ENCODE measurements around the gene HACL1.

Gene HACL1

DNA sequence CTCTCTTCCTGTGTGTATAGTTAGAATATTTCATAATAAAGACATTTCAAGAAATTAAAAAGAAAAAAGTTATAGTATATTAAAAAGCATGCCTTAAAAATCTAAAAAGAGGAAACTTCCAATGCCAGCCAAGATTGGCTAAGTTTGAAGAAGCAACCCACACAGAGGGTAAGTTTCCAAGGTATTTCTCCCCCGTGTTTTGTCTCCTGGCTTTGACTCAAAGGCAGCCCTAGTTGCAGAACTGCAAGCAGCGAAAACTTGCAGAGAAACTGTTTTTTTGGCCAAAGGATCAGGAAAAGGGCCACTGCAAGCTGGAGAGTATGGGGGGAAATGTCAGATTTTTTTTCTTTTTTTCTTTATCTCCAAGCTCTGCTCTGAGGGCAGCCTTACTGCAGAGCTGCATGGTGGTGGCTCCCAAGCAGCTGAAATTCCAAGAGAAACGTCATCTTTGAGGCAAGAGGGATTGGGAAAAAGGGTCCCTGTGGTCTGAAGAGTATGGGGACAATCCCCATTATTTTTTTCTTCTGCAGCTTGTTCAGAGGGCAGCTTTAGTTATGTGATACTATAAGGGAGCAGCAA, 23.0 kb downstream of the HACL1 start:
- TF ChIP-seq, protein P1, sequence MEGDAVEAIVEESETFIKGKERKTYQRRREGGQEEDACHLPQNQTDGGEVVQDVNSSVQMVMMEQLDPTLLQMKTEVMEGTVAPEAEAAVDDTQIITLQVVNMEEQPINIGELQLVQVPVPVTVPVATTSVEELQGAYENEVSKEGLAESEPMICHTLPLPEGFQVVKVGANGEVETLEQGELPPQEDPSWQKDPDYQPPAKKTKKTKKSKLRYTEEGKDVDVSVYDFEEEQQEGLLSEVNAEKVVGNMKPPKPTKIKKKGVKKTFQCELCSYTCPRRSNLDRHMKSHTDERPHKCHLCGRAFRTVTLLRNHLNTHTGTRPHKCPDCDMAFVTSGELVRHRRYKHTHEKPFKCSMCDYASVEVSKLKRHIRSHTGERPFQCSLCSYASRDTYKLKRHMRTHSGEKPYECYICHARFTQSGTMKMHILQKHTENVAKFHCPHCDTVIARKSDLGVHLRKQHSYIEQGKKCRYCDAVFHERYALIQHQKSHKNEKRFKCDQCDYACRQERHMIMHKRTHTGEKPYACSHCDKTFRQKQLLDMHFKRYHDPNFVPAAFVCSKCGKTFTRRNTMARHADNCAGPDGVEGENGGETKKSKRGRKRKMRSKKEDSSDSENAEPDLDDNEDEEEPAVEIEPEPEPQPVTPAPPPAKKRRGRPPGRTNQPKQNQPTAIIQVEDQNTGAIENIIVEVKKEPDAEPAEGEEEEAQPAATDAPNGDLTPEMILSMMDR (IDR thresholded peaks at IDR 0.05): no peak

DNA sequence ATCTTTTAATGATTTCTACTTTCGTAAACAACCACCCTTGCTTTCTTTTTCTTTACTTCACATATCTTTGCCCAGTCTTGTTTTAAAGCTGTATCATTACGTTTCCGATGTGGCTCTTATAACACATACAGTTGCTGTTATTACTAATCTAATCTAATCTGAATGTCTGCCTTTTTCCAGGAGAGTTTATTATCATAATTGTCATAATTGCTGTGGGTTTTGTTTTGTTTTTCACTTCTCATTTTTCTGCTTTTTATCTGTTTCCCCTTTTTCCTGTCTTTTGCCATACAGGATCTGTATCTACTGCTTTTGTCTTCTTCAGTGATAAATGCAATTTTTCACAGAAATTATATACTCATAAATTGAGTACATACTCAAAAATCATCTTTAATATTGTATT, 24.9 kb downstream of the HACL1 start:
- TF ChIP-seq, protein P1 (IDR thresholded peaks at IDR 0.05): no peak

DNA sequence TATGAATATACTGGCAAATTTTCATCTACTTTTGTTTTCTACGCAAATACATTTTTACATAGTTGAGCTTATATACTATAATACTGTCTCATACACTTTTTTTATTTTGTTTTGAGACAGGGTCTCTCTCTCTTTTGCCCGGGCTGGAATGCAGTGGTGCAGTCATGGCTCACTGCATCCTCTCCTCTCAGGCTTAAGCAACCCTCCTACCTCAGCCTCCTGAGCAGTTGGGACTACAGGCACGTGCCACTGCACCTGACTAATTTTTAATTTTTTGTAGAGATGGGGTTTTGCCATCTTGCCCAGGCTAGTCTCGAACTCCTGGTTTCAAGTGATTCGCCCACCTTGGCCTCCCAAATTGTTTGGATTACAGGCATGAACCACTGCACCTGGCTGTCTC, 25.9 kb downstream of the HACL1 start:
- TF ChIP-seq, protein P1 (IDR thresholded peaks at IDR 0.05): no peak

DNA sequence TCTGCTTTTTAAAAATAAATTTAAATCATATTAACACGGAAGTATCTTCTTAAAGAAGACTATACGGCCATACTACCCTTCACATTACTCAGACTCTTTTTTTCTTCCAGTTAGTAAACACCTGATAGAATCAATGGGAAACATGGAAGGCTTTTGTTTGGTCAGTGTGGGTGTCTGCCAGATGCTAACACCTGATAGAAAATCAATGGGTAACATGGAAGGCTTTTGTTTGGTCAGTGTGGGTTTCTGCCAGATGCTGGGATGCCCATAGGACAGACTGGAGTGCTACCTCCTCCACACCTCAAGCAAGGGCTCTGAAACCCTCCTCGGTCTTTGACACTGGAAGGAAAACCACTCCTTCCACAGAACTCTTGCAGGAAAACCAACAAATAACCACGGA, 29.2 kb downstream of the HACL1 start:
- TF ChIP-seq, protein P1 (IDR thresholded peaks at IDR 0.05): no peak

GRCh38 chr3:15563190-15563589, 38.2 kb downstream of the HACL1 start:
- TF ChIP-seq, protein P1 (IDR thresholded peaks at IDR 0.05): no peak

DNA sequence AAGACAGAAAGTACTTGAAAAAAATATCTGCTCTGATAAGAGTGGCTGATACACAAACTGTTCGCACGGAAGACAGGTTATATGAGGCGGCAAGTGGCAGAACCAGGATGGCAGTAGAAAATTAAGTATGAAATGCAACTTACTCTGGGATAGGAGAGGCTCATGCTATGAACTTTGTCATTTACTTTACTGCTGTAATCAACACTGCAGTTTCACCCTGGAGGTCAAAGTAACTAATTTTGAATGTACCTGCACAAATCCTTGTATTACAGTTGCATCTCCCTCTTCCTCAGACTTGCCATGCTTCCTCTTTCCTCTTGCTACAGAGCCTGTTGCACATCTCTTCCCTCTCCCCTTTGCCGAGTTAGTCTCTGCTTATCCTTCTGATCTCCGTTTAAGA, 38.8 kb downstream of the HACL1 start:
- TF ChIP-seq, protein P1 (IDR thresholded peaks at IDR 0.05): no peak

GRCh38 chr3:15558581-15558980, 42.8 kb downstream of the HACL1 start:
- TF ChIP-seq, protein P1 (IDR thresholded peaks at IDR 0.05): no peak

DNA sequence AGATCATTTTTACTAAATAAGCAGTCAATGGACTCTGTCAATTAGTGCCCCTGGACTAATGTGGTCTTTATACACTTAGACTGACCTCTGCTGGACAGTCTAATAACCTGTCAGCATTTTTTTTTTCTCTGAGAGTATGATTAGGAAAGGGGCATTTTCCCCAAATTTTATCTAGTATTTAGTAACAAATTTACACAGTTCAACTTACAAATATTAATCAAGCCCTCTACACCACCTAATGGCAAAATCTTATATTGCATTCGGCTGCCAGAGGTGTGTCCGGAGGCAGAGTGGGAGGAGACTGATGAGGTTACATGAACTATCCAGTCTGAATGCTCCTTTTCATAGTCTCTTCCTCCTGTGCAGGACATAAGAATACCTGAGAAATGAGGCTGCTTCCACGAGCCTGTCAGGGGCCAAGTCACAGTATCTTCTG, 43.8 kb downstream of the HACL1 start:
- TF ChIP-seq, protein P1 (IDR thresholded peaks at IDR 0.05): peak; percentile 73

Measured in LNCAP (cell line).